ENCODE data around the gene XXYLT1. TPM values are rescaled to one million over a fixed set of nuclear protein-coding genes. Genes with fewer than 3 reads are reported as not detected.

Gene XXYLT1
- total and polyA plus RNA-seq, 2 of the 8 experiments (the other 6 are each of a cell fraction or from before 2014, with no cell fraction given): 18.9 to 23.8 TPM

DNA sequence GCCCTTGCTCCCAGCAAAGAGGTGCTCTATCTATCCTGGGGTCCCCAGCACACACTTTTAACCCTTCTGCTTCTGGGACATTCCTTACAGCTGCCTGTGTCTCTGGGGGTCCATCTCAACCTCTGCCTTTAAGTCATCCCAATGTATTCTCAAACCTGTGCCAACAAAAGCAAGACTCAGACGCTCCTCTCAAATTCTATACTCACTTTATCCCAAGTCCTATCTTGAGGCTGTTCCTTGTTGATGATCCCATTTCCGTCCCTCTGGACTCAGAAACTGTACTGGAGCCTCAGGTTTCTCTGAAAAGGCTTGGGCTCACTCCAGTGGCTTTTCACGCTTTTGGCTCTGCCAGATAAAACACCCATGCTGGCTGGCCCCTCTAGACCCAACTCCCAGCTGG is 69.7 kb downstream of the XXYLT1 start (continued):
- TF ChIP-seq, protein P1, sequence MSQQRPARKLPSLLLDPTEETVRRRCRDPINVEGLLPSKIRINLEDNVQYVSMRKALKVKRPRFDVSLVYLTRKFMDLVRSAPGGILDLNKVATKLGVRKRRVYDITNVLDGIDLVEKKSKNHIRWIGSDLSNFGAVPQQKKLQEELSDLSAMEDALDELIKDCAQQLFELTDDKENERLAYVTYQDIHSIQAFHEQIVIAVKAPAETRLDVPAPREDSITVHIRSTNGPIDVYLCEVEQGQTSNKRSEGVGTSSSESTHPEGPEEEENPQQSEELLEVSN (IDR thresholded peaks at IDR 0.05): no peak
